ENCODE measurements around the gene ANK2.

ANK2 gene

GRCh38 chr4:113078066-113078465 is 28.6 kb downstream of the ANK2 start:
- H3K4me3 ChIP-seq (ENCODE audit: low read depth, low read length), result no peak overlapping the region
- TF ChIP-seq POLR2A (IDR thresholded peaks at IDR 0.05; ENCODE audit: extremely low read depth, insufficient read length) (no peak), MAX (IDR thresholded peaks at IDR 0.05; ENCODE audit: low read depth, low read length) (no peak), MYC (IDR thresholded peaks at IDR 0.05; ENCODE audit: low read depth, low read length) (no peak)
- TF ChIP-seq, protein P1, sequence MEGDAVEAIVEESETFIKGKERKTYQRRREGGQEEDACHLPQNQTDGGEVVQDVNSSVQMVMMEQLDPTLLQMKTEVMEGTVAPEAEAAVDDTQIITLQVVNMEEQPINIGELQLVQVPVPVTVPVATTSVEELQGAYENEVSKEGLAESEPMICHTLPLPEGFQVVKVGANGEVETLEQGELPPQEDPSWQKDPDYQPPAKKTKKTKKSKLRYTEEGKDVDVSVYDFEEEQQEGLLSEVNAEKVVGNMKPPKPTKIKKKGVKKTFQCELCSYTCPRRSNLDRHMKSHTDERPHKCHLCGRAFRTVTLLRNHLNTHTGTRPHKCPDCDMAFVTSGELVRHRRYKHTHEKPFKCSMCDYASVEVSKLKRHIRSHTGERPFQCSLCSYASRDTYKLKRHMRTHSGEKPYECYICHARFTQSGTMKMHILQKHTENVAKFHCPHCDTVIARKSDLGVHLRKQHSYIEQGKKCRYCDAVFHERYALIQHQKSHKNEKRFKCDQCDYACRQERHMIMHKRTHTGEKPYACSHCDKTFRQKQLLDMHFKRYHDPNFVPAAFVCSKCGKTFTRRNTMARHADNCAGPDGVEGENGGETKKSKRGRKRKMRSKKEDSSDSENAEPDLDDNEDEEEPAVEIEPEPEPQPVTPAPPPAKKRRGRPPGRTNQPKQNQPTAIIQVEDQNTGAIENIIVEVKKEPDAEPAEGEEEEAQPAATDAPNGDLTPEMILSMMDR (IDR thresholded peaks at IDR 0.05; ENCODE audit: low read depth, low read length), result no peak
- DNase-seq (ENCODE audit: low read depth), result no peak

DNA sequence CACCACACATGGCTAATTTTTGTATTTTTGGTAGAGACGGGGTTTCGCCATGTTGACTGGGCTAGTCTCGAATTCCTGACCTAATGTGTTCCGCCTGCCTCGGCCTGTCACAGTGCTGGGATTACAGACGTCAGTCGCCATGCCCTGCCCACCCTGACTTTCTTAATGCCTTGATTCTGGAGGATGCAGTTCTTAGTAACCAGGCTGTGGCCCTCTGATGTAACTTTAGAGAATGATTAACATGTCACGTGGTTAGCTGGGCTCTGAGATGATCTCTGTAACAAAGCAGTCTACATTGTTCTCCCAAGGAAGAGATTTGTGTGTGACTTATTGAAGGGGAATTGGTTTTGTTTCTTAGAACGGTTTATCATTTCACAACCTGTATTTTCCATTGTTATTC is 30.6 kb downstream of the ANK2 start:
- no peak for DNase-seq (ENCODE audit: low read depth)
- H3K4me3 ChIP-seq (ENCODE audit: low read depth, low read length), result no peak overlapping the region
- no peak for TF ChIP-seq MYC (IDR thresholded peaks at IDR 0.05; ENCODE audit: low read depth, low read length)

DNA sequence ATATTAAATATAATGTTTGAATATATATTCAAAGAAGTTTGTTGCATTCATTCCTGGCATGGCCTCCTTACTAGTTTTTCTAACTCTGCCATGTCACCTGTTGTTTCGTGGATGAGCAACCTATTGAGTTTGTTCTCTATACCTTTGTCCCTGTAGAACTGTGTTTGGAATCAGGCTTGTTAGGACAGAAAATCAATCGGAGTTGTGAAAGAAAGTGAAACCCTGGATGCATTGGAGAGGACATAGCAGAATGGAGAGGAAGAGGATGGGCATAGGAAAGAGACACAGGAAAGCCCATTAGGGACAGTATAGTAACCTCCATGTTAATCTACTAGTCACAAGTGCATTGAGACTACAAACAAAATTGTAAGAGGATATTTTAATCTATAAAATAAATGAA is 31.2 kb downstream of the ANK2 start:
- no peak for DNase-seq (ENCODE audit: low read depth)
- TF ChIP-seq MYC (IDR thresholded peaks at IDR 0.05; ENCODE audit: low read depth, low read length), result no peak
- no peak for TF ChIP-seq POLR2A (IDR thresholded peaks at IDR 0.05; ENCODE audit: extremely low read depth, insufficient read length)
- TF ChIP-seq MAX (IDR thresholded peaks at IDR 0.05; ENCODE audit: low read depth, low read length), result no peak
- TF ChIP-seq, protein P1 (IDR thresholded peaks at IDR 0.05; ENCODE audit: low read depth, low read length), result no peak
- H3K4me3 ChIP-seq (ENCODE audit: low read depth, low read length), result no peak overlapping the region

- DNase-seq (ENCODE audit: low read depth), result no peak
- TF ChIP-seq POLR2A (IDR thresholded peaks at IDR 0.05; ENCODE audit: extremely low read depth, insufficient read length) (no peak), MYC (IDR thresholded peaks at IDR 0.05; ENCODE audit: low read depth, low read length) (no peak), MAX (IDR thresholded peaks at IDR 0.05; ENCODE audit: low read depth, low read length) (no peak)
- TF ChIP-seq, protein P1 (IDR thresholded peaks at IDR 0.05; ENCODE audit: low read depth, low read length), result no peak
- H3K4me3 ChIP-seq (ENCODE audit: low read depth, low read length), result no peak overlapping the region
These were observed 33.9 kb downstream of the ANK2 start for GRCh38 chr4:113083346-113083745.

DNA sequence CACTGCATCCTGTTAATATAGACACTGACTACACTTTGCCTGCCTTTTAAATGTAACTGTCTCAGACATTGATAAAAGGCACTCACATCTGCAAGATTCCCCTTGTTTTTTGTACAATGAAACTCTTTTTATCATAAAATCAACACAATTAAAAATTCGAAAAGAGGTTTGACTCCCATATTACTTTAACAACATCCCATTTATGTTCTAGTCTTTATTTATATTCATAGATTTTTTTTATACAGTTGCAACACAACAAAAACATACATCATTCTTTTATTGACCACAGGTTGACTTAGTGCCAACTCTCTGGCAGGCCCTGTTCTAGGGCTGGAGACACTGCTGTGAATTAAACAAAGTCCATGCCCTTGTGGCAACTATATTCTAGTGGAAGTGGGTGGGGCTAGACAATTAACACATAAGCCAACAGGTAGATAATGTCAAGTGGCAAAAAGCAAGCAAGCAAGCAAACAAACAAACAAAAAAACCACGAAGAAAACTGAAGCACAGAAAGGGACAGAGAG is 36.8 kb downstream of the ANK2 start:
- no peak for TF ChIP-seq POLR2A (IDR thresholded peaks at IDR 0.05; ENCODE audit: extremely low read depth, insufficient read length)
- no peak overlapping the region for H3K4me3 ChIP-seq (ENCODE audit: low read depth, low read length)
- DNase-seq (ENCODE audit: low read depth), result no peak

- no peak for DNase-seq (ENCODE audit: low read depth)
- no peak overlapping the region for H3K4me3 ChIP-seq (ENCODE audit: low read depth, low read length)
- TF ChIP-seq MYC (IDR thresholded peaks at IDR 0.05; ENCODE audit: low read depth, low read length), result no peak
- TF ChIP-seq POLR2A (IDR thresholded peaks at IDR 0.05; ENCODE audit: extremely low read depth, insufficient read length), result no peak
- TF ChIP-seq, protein P1 (IDR thresholded peaks at IDR 0.05; ENCODE audit: low read depth, low read length), result no peak
- no peak for TF ChIP-seq MAX (IDR thresholded peaks at IDR 0.05; ENCODE audit: low read depth, low read length)
These were observed 38.6 kb downstream of the ANK2 start for GRCh38 chr4:113088050-113088449.

GRCh38 chr4:113090954-113091353 is 41.5 kb downstream of the ANK2 start:
- H3K4me3 ChIP-seq (ENCODE audit: low read depth, low read length), result no peak overlapping the region

More at GRCh38 chr4:113090954-113091353, 41.5 kb downstream of the ANK2 start:
- TF ChIP-seq, protein P1 (IDR thresholded peaks at IDR 0.05; ENCODE audit: low read depth, low read length), result no peak
- no peak for TF ChIP-seq MAX (IDR thresholded peaks at IDR 0.05; ENCODE audit: low read depth, low read length)
- TF ChIP-seq MYC (IDR thresholded peaks at IDR 0.05; ENCODE audit: low read depth, low read length), result no peak
- no peak for TF ChIP-seq POLR2A (IDR thresholded peaks at IDR 0.05; ENCODE audit: extremely low read depth, insufficient read length)
- DNase-seq (ENCODE audit: low read depth), result no peak
